Hippocampal formation (tissue), 2 donors: ENCODE measurements around the gene RGS7.
"Not testable (repeated sequence)": the region's sequence is repeated elsewhere in the genome, so short reads cannot be mapped to it uniquely, and the experiment has no call there.

ENCODE experiments used
- DNase-seq, 2 donors: peaks; one replicate each; lab custom pipeline; 2025; lab: John Stamatoyannopoulos, UW

Gene RGS7

GRCh38 chr1:240786880-240787279 lies 570.1 kb downstream of the RGS7 start:
- no peak for DNase-seq

GRCh38 chr1:240784776-240785175 lies 572.2 kb downstream of the RGS7 start:
- no peak for DNase-seq

GRCh38 chr1:240783728-240784137 lies 573.3 kb downstream of the RGS7 start:
- not testable (repeated sequence) for DNase-seq

- no peak for DNase-seq
These were observed 580.8 kb downstream of the RGS7 start for GRCh38 chr1:240776237-240776636.

GRCh38 chr1:240772131-240772530 lies 584.9 kb downstream of the RGS7 start:
- peak in 1 of 2 donors; percentile 35 for DNase-seq

GRCh38 chr1:240771450-240771849 lies 585.6 kb downstream of the RGS7 start:
- DNase-seq = no peak

- DNase-seq = no peak
These were observed 588.0 kb downstream of the RGS7 start for GRCh38 chr1:240768979-240769378.

GRCh38 chr1:240766831-240767230 lies 590.2 kb downstream of the RGS7 start:
- DNase-seq = no peak

GRCh38 chr1:240765732-240766363 lies 591.2 kb downstream of the RGS7 start:
- DNase-seq = no peak

GRCh38 chr1:240763771-240764170 lies 593.2 kb downstream of the RGS7 start:
- no peak for DNase-seq

GRCh38 chr1:240763095-240763494 lies 593.9 kb downstream of the RGS7 start:
- DNase-seq = not testable (repeated sequence)

GRCh38 chr1:240762471-240762987 lies 594.5 kb downstream of the RGS7 start:
- DNase-seq = not testable (repeated sequence)

GRCh38 chr1:240758777-240759176 lies 598.2 kb downstream of the RGS7 start:
- not testable (repeated sequence) for DNase-seq

- DNase-seq = no peak
These were observed 598.7 kb downstream of the RGS7 start for GRCh38 chr1:240758296-240758695.

- no peak for DNase-seq
These were observed 609.1 kb downstream of the RGS7 start for GRCh38 chr1:240747907-240748306.

- no peak for DNase-seq
These were observed 613.3 kb downstream of the RGS7 start for GRCh38 chr1:240743705-240744104.

GRCh38 chr1:240739754-240740153 lies 617.3 kb downstream of the RGS7 start:
- no peak for DNase-seq

- DNase-seq = no peak
These were observed 617.9 kb downstream of the RGS7 start for GRCh38 chr1:240739139-240739538.

- DNase-seq = no peak
These were observed 619.2 kb downstream of the RGS7 start for GRCh38 chr1:240737766-240738265.

GRCh38 chr1:240737298-240737697 lies 619.7 kb downstream of the RGS7 start:
- DNase-seq = no peak

- DNase-seq = not testable (repeated sequence)
These were observed 622.3 kb downstream of the RGS7 start for GRCh38 chr1:240734705-240735104.

- DNase-seq = no peak
These were observed 623.0 kb downstream of the RGS7 start for GRCh38 chr1:240734001-240734400.

- DNase-seq = peak in 1 of 2 donors; percentile 75
These were observed 624.6 kb downstream of the RGS7 start for GRCh38 chr1:240732390-240732789.
